GM21390 (cell line): ENCODE measurements around the gene BANP.
"Not testable (repeated sequence)": the region's sequence is repeated elsewhere in the genome, so short reads cannot be mapped to it uniquely, and the experiment has no call there.

Source experiments
- ATAC-seq: cut with Tn5 transposase; IDR thresholded peaks from one replicate; pipeline ENCODE4 v1.9.1; 2021; ENCODE audit not compliant: unreplicated experiment

BANP gene

GRCh38 chr16:88026964-88027938, 76.0 kb downstream of the BANP start:
- ATAC-seq: no peak

DNA sequence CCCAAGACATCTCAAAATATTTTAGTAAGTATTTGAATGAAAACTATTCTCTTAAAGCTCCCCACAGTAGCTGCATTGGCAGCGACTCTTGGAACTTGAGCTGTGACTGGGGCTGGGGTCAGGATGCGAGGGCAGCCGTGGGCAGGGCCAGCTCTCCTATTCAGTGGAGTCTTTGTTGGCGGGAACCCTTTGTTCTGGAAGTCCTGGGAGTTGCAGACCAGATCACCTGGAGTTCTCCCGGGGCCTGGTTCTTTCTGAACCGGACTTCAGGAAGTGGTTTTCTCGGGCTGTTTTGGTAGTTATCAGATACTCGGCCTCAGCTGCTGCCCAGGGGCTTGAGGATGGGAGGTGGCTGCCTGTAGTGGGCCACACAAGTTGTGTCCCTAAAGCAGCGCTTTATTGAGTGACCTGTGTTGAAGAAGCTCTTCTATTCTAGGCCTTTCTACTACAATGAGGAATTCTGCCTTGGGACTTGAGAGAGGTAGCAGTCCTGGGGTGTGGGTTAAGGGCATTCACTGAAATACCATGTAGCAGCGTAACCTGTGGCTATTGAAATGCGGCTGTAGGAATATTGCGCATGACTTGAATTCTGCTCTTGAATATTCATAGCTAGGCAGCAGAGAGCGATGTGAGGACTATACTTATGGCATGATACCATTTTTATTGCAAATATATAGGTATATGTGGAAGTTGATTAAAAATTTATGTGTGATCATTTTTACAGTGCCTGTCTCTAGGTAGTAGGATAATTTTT, 77.1 kb downstream of the BANP start:
- not testable (repeated sequence) for ATAC-seq

DNA sequence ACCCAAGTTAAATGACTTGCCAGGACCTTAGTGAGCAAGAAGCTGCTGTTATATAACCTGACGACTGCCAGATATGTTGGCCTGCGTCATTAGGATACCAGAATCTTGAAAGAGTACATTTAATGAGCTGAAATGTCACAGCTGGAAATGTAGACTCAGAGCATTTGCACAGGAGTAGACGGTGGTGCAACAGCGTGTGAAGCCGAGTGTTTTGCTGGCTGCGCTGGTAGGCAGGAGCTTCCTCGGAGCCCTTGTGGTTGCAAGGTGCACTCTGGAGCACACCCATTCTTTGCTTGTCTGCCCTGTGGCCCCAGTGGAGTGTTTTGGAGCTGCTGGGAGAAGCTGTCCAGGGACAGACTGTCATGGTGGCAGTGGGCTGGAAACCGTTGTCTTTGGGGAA, 79.3 kb downstream of the BANP start:
- ATAC-seq: no peak

GRCh38 chr16:88030961-88031360, 79.7 kb downstream of the BANP start:
- not testable (repeated sequence) for ATAC-seq

DNA sequence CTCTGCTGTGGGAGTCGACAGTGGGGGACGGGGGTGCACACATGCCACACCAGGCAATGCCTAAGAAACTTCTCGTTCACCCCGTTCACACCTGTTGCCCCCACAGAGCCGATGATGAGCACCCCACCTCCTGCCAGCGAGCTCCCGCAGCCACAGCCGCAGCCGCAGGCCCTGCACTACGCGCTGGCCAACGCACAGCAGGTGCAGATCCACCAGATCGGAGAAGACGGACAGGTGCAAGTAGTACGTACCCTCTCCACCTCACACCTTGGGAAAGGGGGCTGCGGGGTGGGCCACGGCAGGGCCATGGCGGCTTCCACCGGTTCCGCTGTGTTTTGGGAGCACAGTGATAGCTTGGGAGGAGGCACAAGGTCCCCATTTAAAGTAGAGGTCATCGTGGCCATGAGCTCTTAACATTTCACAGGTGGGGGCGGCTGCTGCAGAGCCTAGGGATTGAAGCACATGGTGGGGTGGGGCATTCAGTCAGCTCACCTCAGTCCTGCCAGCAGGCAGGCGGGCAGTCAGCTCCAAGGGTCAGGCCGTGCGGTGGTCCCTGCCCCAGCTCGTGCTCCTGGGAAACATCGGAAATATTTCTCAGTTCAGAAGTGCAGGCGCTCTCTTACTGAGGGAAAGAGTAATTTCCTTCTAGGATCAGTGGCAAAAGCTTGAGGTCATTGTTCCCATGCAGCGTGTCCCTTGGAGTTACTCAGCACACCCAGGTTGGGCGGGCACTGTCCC, 81.9 kb downstream of the BANP start:
- not testable (repeated sequence) for ATAC-seq

- no peak for ATAC-seq
Measured at GRCh38 chr16:88034770-88035169, 83.5 kb downstream of the BANP start.

DNA sequence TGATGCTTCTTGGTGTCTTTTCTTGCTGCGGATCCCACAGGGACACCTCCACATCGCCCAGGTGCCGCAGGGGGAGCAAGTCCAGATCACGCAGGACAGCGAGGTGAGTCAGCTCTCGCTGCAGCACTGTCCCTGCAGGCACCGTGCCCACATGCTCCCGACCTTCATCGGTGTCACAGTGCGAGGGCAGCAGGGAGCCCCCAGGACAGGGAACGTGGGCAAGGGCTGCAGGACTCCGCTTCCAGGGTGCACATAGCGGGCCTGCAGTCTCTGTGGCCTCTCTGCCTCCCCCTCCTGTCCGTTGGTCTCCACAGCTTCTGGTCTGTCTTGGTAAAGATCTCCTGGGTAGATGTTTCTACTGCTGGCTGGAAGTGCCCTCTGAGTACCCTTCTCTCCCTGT, 84.1 kb downstream of the BANP start:
- ATAC-seq: no peak

- not testable (repeated sequence) for ATAC-seq
Measured at GRCh38 chr16:88035884-88036639, 84.8 kb downstream of the BANP start.

DNA sequence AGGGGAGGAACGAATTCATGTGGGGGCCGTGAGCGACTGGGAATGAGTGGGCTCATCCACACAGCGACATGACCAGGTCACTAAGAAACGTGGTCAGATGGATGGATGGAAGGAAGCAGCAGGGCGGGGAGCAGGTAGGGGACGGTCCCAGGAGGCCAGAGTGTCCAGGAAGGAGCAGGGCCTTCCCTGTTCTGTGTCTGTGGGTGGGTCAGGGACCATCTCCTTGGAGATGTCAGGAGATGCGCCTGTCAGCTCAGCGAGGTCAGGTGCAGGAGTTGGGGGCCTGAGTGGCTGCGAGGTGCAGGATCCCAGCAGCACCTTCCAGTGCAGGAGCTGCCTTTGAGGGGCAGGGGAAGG, 85.4 kb downstream of the BANP start:
- ATAC-seq: not testable (repeated sequence)

- ATAC-seq: not testable (repeated sequence)
Measured at GRCh38 chr16:88037359-88037758, 86.1 kb downstream of the BANP start.

GRCh38 chr16:88037876-88038525, 86.8 kb downstream of the BANP start:
- not testable (repeated sequence) for ATAC-seq

- ATAC-seq: not testable (repeated sequence)
Measured at GRCh38 chr16:88038526-88038908, 87.3 kb downstream of the BANP start.

DNA sequence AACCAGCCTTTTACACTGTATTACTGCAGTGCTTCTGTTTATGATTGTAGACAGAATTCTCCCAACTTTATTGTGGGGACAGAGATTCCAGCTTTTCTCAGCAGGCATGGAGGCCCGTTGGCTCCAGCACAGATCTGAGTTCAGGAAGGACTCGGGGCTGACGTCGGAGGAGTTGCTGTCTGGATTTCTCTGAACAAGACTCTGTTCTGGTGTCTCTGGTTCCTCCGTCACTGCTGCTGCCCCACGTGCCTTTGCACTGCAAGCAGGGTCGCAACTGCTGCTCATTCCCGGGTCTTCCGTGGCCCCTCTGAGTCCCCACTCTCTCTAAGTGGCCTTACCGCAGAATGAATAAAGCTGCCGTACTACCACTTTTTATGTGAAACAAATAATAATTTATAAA, 88.4 kb downstream of the BANP start:
- no peak for ATAC-seq

DNA sequence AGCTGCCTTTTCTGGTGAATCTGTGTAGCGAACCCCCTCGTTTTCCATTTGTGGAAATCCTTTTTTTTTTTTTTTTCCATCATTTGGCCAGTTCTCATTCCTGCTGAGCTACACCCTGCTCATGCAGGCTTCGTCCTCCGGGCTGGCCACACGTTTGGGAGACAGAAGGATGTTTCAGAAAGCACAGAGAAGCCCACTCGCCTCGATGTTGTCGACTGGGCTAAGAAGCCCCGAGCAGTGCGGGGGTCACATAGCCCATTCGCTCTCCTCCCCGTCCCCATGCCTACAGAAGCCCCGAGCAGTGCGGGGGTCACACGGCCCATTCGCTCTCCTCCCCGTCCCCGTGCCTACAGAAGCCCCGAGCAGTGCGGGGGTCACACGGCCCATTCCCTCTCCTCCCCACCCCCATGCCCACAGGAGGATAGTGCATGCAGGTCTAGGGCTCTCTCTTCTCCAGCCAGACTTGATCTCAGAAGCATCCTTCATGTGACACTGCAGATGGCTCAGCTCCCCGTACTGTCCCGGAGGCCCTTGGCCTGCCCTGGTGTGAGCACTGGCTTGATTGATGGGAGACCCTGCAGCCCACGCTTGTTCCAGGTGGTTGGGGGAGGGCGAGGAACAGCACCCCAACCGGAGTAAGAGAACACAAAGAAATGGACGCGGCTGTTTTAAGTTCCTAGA, 89.1 kb downstream of the BANP start:
- ATAC-seq: not testable (repeated sequence)

DNA sequence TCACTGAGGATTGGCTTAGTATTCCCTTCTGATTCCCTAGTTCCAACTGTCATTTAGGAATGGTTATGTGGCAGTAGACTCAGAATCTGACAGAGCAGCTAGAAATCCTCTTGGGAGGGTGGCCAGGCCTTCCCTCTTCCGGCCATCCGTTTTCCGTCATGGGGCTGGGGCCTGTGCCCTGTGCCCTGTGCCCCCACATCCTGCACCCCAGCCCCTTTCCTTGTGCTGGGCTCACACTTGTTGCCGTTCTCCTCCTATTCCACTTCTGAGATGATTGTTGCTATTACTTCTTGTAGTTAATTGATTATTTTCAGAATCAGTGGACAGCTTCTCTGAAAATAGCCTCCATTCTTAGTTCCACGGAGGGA, 89.6 kb downstream of the BANP start:
- not testable (repeated sequence) for ATAC-seq

DNA sequence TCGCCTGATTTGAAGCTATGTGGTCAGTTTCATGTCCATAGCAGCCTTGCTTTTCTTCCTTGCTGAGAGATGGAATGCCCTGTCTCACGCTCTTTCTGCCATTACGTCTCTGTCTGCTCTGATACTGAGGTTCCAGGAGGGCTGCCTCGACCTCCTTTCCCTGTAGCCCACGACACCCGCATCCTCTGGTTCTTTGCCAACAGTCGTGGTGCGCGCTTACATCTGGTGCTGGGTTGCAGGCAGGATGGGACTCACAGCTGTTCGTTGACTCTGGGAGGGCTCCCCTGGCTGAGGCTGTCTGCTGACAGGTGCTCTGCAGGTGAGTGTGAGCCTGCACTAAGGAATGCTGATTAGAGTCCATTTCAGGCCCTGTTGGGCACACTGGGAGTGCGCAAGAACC, 90.3 kb downstream of the BANP start:
- not testable (repeated sequence) for ATAC-seq

DNA sequence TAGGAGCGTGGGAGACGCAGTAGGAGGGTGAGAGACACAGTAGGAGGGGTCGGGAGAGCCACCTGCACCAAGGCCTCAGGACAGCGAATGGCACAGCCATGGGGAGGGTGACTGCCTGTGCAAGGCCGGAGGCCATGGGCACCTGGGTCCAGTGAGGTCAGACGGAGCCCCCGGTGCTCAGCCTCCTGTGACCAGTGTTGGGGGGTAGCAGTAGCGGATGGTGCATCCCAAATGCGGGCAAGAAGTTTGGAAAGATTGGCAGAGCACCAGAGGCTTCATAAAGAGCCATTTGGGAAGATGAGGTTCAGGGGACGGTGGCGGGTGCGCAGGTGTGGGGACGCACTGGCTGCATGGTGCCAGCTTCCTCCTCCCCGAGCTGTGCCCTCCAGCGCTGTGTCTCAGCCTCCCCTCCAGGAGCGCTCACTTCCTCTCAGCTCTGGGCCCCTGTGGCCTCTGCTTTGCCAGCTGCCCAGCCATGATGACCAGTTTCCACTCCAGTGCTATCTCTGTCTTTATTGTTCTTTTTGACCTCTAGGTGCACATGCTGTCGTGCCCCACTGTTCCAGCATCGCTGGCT, 90.8 kb downstream of the BANP start:
- ATAC-seq: not testable (repeated sequence)

- ATAC-seq: not testable (repeated sequence)
Measured at GRCh38 chr16:88043208-88043910, 92.1 kb downstream of the BANP start.
